Neural cell (in vitro differentiated cells): Measurements from ENCODE around the gene SH3BGRL.

Experiments used
- SMC3 ChIP-seq: fragments of 450-650 bp; conservative IDR thresholded peaks from 2 replicates; pipeline ENCODE4 v1.6.1; 2014; ENCODE audit warnings: antibody characterized with exemption, mild to moderate bottlenecking, moderate library complexity; ENCODE audit not compliant: poor library complexity
- TF ChIP-seq, protein P1 (sequence below): fragments of 450-650 bp; IDR thresholded peaks from 2 replicates; pipeline ENCODE4 v1.5.1; 2014; ENCODE audit warnings: antibody characterized with exemption, mild to moderate bottlenecking, moderate library complexity; ENCODE audit not compliant: poor library complexity, severe bottlenecking
- TF ChIP-seq, protein P2 (sequence below): IDR thresholded peaks from 2 replicates; pipeline ENCODE4 v1.6.1; 2012; ENCODE audit warnings: borderline replicate concordance

DNA sequence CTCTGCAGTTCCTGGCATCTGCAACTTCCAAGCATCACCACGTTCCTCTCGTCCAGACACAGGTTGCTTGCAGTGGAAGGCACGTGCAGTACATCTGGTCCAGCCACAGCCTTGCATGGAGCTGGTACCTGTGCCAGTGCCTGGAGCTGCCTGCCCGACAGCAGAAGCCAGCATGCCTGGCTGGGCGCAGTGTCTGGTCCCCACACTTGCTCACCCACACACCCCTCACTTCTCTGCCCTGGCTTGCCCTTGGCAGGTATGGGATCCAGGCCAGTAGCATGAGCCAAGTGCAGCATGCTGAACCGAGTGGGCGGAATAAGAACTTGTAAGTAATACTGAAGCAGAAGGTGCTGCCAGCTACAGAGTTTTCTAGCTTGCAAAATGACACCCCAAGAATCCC, 39.9 kb downstream of the SH3BGRL start:
- TF ChIP-seq, protein P1, sequence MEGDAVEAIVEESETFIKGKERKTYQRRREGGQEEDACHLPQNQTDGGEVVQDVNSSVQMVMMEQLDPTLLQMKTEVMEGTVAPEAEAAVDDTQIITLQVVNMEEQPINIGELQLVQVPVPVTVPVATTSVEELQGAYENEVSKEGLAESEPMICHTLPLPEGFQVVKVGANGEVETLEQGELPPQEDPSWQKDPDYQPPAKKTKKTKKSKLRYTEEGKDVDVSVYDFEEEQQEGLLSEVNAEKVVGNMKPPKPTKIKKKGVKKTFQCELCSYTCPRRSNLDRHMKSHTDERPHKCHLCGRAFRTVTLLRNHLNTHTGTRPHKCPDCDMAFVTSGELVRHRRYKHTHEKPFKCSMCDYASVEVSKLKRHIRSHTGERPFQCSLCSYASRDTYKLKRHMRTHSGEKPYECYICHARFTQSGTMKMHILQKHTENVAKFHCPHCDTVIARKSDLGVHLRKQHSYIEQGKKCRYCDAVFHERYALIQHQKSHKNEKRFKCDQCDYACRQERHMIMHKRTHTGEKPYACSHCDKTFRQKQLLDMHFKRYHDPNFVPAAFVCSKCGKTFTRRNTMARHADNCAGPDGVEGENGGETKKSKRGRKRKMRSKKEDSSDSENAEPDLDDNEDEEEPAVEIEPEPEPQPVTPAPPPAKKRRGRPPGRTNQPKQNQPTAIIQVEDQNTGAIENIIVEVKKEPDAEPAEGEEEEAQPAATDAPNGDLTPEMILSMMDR = no peak
- TF ChIP-seq, protein P2, sequence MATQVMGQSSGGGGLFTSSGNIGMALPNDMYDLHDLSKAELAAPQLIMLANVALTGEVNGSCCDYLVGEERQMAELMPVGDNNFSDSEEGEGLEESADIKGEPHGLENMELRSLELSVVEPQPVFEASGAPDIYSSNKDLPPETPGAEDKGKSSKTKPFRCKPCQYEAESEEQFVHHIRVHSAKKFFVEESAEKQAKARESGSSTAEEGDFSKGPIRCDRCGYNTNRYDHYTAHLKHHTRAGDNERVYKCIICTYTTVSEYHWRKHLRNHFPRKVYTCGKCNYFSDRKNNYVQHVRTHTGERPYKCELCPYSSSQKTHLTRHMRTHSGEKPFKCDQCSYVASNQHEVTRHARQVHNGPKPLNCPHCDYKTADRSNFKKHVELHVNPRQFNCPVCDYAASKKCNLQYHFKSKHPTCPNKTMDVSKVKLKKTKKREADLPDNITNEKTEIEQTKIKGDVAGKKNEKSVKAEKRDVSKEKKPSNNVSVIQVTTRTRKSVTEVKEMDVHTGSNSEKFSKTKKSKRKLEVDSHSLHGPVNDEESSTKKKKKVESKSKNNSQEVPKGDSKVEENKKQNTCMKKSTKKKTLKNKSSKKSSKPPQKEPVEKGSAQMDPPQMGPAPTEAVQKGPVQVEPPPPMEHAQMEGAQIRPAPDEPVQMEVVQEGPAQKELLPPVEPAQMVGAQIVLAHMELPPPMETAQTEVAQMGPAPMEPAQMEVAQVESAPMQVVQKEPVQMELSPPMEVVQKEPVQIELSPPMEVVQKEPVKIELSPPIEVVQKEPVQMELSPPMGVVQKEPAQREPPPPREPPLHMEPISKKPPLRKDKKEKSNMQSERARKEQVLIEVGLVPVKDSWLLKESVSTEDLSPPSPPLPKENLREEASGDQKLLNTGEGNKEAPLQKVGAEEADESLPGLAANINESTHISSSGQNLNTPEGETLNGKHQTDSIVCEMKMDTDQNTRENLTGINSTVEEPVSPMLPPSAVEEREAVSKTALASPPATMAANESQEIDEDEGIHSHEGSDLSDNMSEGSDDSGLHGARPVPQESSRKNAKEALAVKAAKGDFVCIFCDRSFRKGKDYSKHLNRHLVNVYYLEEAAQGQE = no peak
- TF ChIP-seq SMC3 = no peak
